CD14-positive monocyte (primary cell): Measurements from ENCODE around the gene LRRFIP1. TPM values are rescaled to one million over a fixed set of nuclear protein-coding genes. Genes with fewer than 3 reads are reported as not detected.

ENCODE experiments used
- DNase-seq, 3 donors: peaks; one replicate each; pipeline ENCODE4 v3.0.0-alpha.2; 2011 to 2022
- H2AFZ ChIP-seq: 2 replicates; pipeline ENCODE4 v1.6.0; 2012; ENCODE audit warnings: mild to moderate bottlenecking, low read depth, low read length, inconsistent platforms; ENCODE audit not compliant: insufficient read depth, poor library complexity, severe bottlenecking
- H3K27ac ChIP-seq, 2 donors: 1 replicate in 1 of 2; 2 replicates in 1 of 2; pipeline ENCODE4 v1.5.1; 2012 to 2013; ENCODE audit warnings: low read length in 2 of 2, control low read depth in 1 of 2, inconsistent platforms in 1 of 2, low read depth in 1 of 2, mild to moderate bottlenecking in 1 of 2
- H3K27me3 ChIP-seq, 2 donors: one replicate each; pipeline versions ENCODE4 v1.6.0 to v1.6.1; 2011 to 2013; ENCODE audit warnings: low read length in 2 of 2; ENCODE audit not compliant: control insufficient read depth in 2 of 2, insufficient read depth in 2 of 2
- H3K36me3 ChIP-seq, 2 donors: replicated peaks in 1 of 2; 1 replicate in 1 of 2; 2 replicates in 1 of 2; pipeline versions ENCODE4 v1.5.1 to v1.6.1; 2012 to 2013; ENCODE audit warnings: low read length in 2 of 2, control low read depth in 1 of 2, inconsistent platforms in 1 of 2, mild to moderate bottlenecking in 1 of 2; ENCODE audit not compliant: insufficient read depth in 2 of 2, control insufficient read depth in 1 of 2
- H3K4me1 ChIP-seq, 2 donors: 1 replicate in 1 of 2; 2 replicates in 1 of 2; pipeline versions ENCODE4 v1.5.1 to v1.6.1; 2012 to 2013; ENCODE audit warnings: low read length in 2 of 2, control low read depth in 1 of 2, inconsistent platforms in 1 of 2, mild to moderate bottlenecking in 1 of 2, moderate library complexity in 1 of 2; ENCODE audit not compliant: insufficient read depth in 2 of 2, control insufficient read depth in 1 of 2
- H3K4me2 ChIP-seq: replicated peaks from 2 replicates; pipeline ENCODE3; 2012; ENCODE audit warnings: low read length, moderate library complexity, mild to moderate bottlenecking; ENCODE audit not compliant: poor library complexity, severe bottlenecking; ENCODE audit errors: extremely low read depth
- H3K4me3 ChIP-seq, 3 experiments: fragments of 200-600 bp in 1 of 3; sonication (generic) in 1 of 3; replicated peaks in 1 of 3; 1 replicate in 2 of 3; 2 replicates in 1 of 3; pipeline ENCODE4 v1.5.1; 2011 to 2013; ENCODE audit warnings: low read length in 3 of 3, mild to moderate bottlenecking in 3 of 3, control low read depth in 2 of 3, low read depth in 2 of 3, inconsistent platforms in 1 of 3, moderate library complexity in 1 of 3
- H3K79me2 ChIP-seq: 2 replicates; pipeline ENCODE4 v1.6.0; 2012; ENCODE audit warnings: mild to moderate bottlenecking, control low read depth, inconsistent platforms, low read length, moderate library complexity; ENCODE audit not compliant: insufficient read depth
- H3K9ac ChIP-seq: 2 replicates; pipeline ENCODE4 v1.6.0; 2017; ENCODE audit warnings: low read length, mild to moderate bottlenecking; ENCODE audit not compliant: insufficient read depth, poor library complexity, severe bottlenecking
- H3K9me3 ChIP-seq, 2 donors: replicated peaks in 1 of 2; 1 replicate in 1 of 2; 2 replicates in 1 of 2; pipeline versions ENCODE4 v1.5.1 to v1.6.1; 2012 to 2013; ENCODE audit warnings: low read length in 2 of 2, control low read depth in 1 of 2; ENCODE audit not compliant: control insufficient read depth in 1 of 2, insufficient read depth in 1 of 2
- H4K20me1 ChIP-seq: 2 replicates; pipeline ENCODE4 v1.6.0; 2012; ENCODE audit warnings: mild to moderate bottlenecking, low read length, control low read depth, moderate library complexity; ENCODE audit not compliant: insufficient read depth
- H3K27ac Mint-ChIP-seq, 7 donors: one replicate each; pipeline ENCODE4 v1.8.0; 2020; ENCODE audit warnings: mild to moderate bottlenecking in 7 of 7, mixed read lengths in 7 of 7, moderate library complexity in 6 of 7, inconsistent platforms in 2 of 7
- H3K27me3 Mint-ChIP-seq, 3 donors: one replicate each; pipeline ENCODE4 v1.8.0; 2021 to 2022; ENCODE audit warnings: low read depth in 3 of 3, mild to moderate bottlenecking in 3 of 3, mixed read lengths in 3 of 3, moderate library complexity in 3 of 3, inconsistent platforms in 1 of 3
- H3K36me3 Mint-ChIP-seq, 2 donors: one replicate each; pipeline ENCODE4 v1.8.0; 2020; ENCODE audit warnings: mixed read lengths in 2 of 2, inconsistent platforms in 1 of 2, mild to moderate bottlenecking in 1 of 2
- H3K4me1 Mint-ChIP-seq: one replicate; pipeline ENCODE4 v1.8.0; 2020; ENCODE audit warnings: mild to moderate bottlenecking, mixed read lengths
- H3K4me3 Mint-ChIP-seq, 2 donors: one replicate each; pipeline ENCODE4 v1.8.0; 2020; ENCODE audit warnings: mild to moderate bottlenecking in 2 of 2, mixed read lengths in 2 of 2, moderate library complexity in 1 of 2
- H3K9me3 Mint-ChIP-seq, 7 donors: one replicate each; pipeline ENCODE4 v1.8.0; 2020 to 2022; ENCODE audit warnings: mixed read lengths in 7 of 7, mild to moderate bottlenecking in 6 of 7, moderate library complexity in 6 of 7, inconsistent platforms in 2 of 7
- CTCF ChIP-seq: fragments of 200-600 bp; IDR thresholded peaks from one replicate; pipeline ENCODE4 v1.8.0; 2022; ENCODE audit warnings: antibody characterized with exemption, mild to moderate bottlenecking
- WGBS: methylation state at CpG from one replicate; pipeline ENCODE4 v1.1.5; 2013; ENCODE audit warnings: missing lambda C conversion rate; ENCODE audit not compliant: insufficient coverage; 5-methylcytosine and 5-hydroxymethylcytosine counted together
- intact Hi-C, 2 donors: fragments of 100-400 bp; cut with micrococcal nuclease; formaldehyde crosslinking; loops; one replicate each; pipeline versions ENCODE4 v1.15.0 to v1.15.1; 2023
- polyA plus RNA-seq, 3 donors: library from polyadenylated mRNA; depleted of rRNA in 1 of 3; unstranded in 2 of 3; stranded (reverse) in 1 of 3; fragments of 300-500 nt in 2 of 3; fragments of >200 nt in 1 of 3; fragmentation: Illumina TruSeq in 2 of 3; gene quantifications; 1 replicate in 2 of 3; 2 replicates in 1 of 3; pipeline ENCODE4 v1.2.3, GENCODE V29; 2012 to 2021

The LRRFIP1 gene
- polyA plus RNA-seq, 3 donors: 67.3 to 148 (median 98.3) TPM

- Mint-ChIP-seq H3K4me3 (no peak overlapping the region), H3K27ac (peak overlapping the region in 6 of 7 donors; percentile 67 to 95 (median 82)), H3K4me1 (peaks cover 25% of the 10 kb centered on the region), H3K36me3 (peaks cover 3 to 4% of the 10 kb centered on the region in 2 donors), H3K9me3 (peaks cover 0 to 11% (median 6%) of the 10 kb centered on the region in 7 donors), H3K27me3 (peaks cover 3 to 6% (median 6%) of the 10 kb centered on the region in 3 donors)
- intact Hi-C loops: loop anchor here in 1 of 2 donors (5.0 to 10.0 kb wide), 3 partner anchors 35 to 57 kb away; partner anchors contain the start of gene LRRFIP1
- no peak overlapping the region for H3K27ac ChIP-seq
- H4K20me1 ChIP-seq: no peaks in the 10 kb centered on the region
- H3K4me1 ChIP-seq: peaks cover 21 to 28% of the 10 kb centered on the region in 2 donors
- TF ChIP-seq CTCF: no peak
- no peak for DNase-seq
- no peak overlapping the region for H2AFZ ChIP-seq
- H3K27me3 ChIP-seq: no peaks in the 10 kb centered on the region
- H3K4me2 ChIP-seq: peak overlapping the region; percentile 56
- 85% methylated on average over 9 of the region's 11 CpGs for WGBS
- no peak overlapping the region for H3K4me3 ChIP-seq
- H3K9me3 ChIP-seq: peaks cover 0 to 2% of the 10 kb centered on the region in 2 donors
- H3K36me3 ChIP-seq: no peaks in the 10 kb centered on the region
- no peak overlapping the region for H3K9ac ChIP-seq
- no peaks in the 10 kb centered on the region for H3K79me2 ChIP-seq
Observed at GRCh38 chr2:237661799-237662328, 34.5 kb downstream of the LRRFIP1 start.

- H3K4me3 ChIP-seq: peak overlapping the region in 1 of 3 experiments; percentile 38
- no peak overlapping the region for H2AFZ ChIP-seq
- WGBS: under 1% methylated on average over 13 of the region's 13 CpGs
- peak overlapping the region; percentile 12 to 24 for H3K27ac ChIP-seq
- Mint-ChIP-seq H3K4me1 (peaks cover 25% of the 10 kb centered on the region), H3K36me3 (peaks cover 0 to 4% of the 10 kb centered on the region in 2 donors), H3K27me3 (peaks cover 2 to 6% (median 6%) of the 10 kb centered on the region in 3 donors), H3K9me3 (peaks cover 0 to 5% (median 0%) of the 10 kb centered on the region in 7 donors), H3K4me3 (peak overlapping the region; percentile 65 to 81), H3K27ac (peak overlapping the region; percentile 54 to 95 (median 86))
- no peaks in the 10 kb centered on the region for H3K27me3 ChIP-seq
- no peaks in the 10 kb centered on the region for H3K79me2 ChIP-seq
- H3K9ac ChIP-seq: no peak overlapping the region
- peak; percentile 92 to 98 (median 93) for DNase-seq
- no peak for TF ChIP-seq CTCF
- peak overlapping the region; percentile 56 for H3K4me2 ChIP-seq
- no peaks in the 10 kb centered on the region for H3K9me3 ChIP-seq
- H3K4me1 ChIP-seq: peaks cover 21 to 28% of the 10 kb centered on the region in 2 donors
- no peaks in the 10 kb centered on the region for H3K36me3 ChIP-seq
- no peaks in the 10 kb centered on the region for H4K20me1 ChIP-seq
- intact Hi-C loops: loop anchor here in 1 of 2 donors (5.0 to 10.0 kb wide), 3 partner anchors 35 to 58 kb away; partner anchors contain the start of gene LRRFIP1
Observed at GRCh38 chr2:237662671-237663093, 35.3 kb downstream of the LRRFIP1 start.
